Right lobe of liver (tissue), 6 donors: Measurements from ENCODE around the gene CALHM3. TPM values are rescaled to one million over a fixed set of nuclear protein-coding genes. Genes with fewer than 3 reads are reported as not detected.
A peak's percentile ranks its signal among the peaks of the same experiment; 100 is the strongest.
"Not testable (repeated sequence)": the region's sequence is repeated elsewhere in the genome, so short reads cannot be mapped to it uniquely, and the experiment has no call there.

Experiments used
- ATAC-seq, 4 donors: fragments of 200-7000 bp; cut with Tn5 transposase; one replicate each; pipeline ENCODE4 v1.9.1; 2020; ENCODE audit warnings: mild to moderate bottlenecking in 4 of 4, moderate library complexity in 4 of 4
- DNase-seq, 3 donors: peaks; one replicate each; pipeline ENCODE4 v3.0.0-alpha.2; 2020
- H3K27ac ChIP-seq, 3 donors: fragments of 200-600 bp; one replicate each; pipeline ENCODE4 v1.8.0; 2022
- H3K27me3 ChIP-seq, 2 donors: fragments of 200-600 bp; one replicate each; pipeline ENCODE4 v1.8.0; 2022
- H3K36me3 ChIP-seq, 4 donors: fragments of 200-600 bp; sonication (generic) in 1 of 4; one replicate each; pipeline versions ENCODE4 v1.5.1 to v1.8.0; 2017 to 2022; ENCODE audit warnings: control low read depth in 1 of 4
- H3K4me1 ChIP-seq, 4 donors: fragments of 200-600 bp; sonication (generic) in 1 of 4; one replicate each; pipeline versions ENCODE4 v1.5.1 to v1.8.0; 2017 to 2022; ENCODE audit warnings: control low read depth in 1 of 4
- H3K4me3 ChIP-seq, 3 donors: fragments of 200-600 bp; one replicate each; pipeline ENCODE4 v1.8.0; 2022
- H3K9me3 ChIP-seq, 4 donors: fragments of 200-600 bp; sonication (generic) in 1 of 4; one replicate each; pipeline versions ENCODE4 v1.5.1 to v1.8.0; 2017 to 2022; ENCODE audit warnings: control low read depth in 1 of 4
- POLR2A ChIP-seq: fragments of 450-650 bp; IDR thresholded peaks from one replicate; pipeline ENCODE4 v1.6.1; 2017; ENCODE audit warnings: antibody characterized with exemption, mild to moderate bottlenecking
- WGBS: methylation state at CpG from one replicate; pipeline ENCODE4 v1.1.6; 2018; ENCODE audit warnings: low coverage, low lambda C conversion rate; ENCODE audit not compliant: insufficient coverage; ENCODE audit errors: missing lambda C conversion rate; 5-methylcytosine and 5-hydroxymethylcytosine counted together
- intact Hi-C, 2 donors: fragments of 100-400 bp; cut with DNase I; formaldehyde crosslinking; loops; one replicate each; pipeline versions ENCODE4 v1.11.2 to v1.14.1; 2022
- total RNA-seq, 6 experiments: library from RNA; depleted of rRNA in 2 of 6; stranded (reverse); fragments of >200 nt in 2 of 6; fragmentation: NEBNext Ultra II Directional in 3 of 6; extraction: Animal tissue kit (Norgen Biotek cat#: 25700) in 3 of 6; gene quantifications; one replicate each; pipeline versions ENCODE4 v1.1.0 to v1.2.4, GENCODE V29; 2016 to 2023
- TF ChIP-seq, protein P1 (sequence below), 4 donors: fragments of 200-600 bp in 3 of 4; fragments of 450-650 bp in 1 of 4; IDR thresholded peaks; one replicate each; pipeline versions ENCODE4 v1.5.1 to v1.8.0; 2016 to 2022; ENCODE audit warnings: antibody characterized with exemption in 4 of 4, mild to moderate bottlenecking in 2 of 4
- donor health status: DM: no; HTN: yes; CAD: no.
- donor health status: DM: no; HTN: no; CAD: no.
- donor health status: DM: no; HTN: no; CAD: no.
- donor health status: DM: no; HTN: yes; CAD: no.
- donor health status: DM: no; HTN: yes; CAD: no.

The CALHM3 gene
- total RNA-seq, 6 experiments from 2014 or later = not detected

DNA sequence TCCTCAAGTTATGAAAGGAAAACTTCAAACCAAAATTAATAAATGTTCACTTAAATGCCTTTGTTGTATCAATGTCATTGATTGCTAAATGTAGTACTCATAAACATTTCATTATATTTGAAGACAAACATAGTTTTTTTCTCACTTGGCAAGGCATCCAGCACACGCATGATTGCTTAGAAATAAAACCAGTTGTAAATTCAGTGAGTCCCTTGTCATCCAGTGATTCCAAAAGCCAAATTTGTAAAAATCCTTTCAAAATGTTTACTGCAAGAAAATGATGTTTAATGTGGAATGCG lies 8.3 kb upstream of the CALHM3 start:
- no peak for TF ChIP-seq POLR2A
- TF ChIP-seq, protein P1, sequence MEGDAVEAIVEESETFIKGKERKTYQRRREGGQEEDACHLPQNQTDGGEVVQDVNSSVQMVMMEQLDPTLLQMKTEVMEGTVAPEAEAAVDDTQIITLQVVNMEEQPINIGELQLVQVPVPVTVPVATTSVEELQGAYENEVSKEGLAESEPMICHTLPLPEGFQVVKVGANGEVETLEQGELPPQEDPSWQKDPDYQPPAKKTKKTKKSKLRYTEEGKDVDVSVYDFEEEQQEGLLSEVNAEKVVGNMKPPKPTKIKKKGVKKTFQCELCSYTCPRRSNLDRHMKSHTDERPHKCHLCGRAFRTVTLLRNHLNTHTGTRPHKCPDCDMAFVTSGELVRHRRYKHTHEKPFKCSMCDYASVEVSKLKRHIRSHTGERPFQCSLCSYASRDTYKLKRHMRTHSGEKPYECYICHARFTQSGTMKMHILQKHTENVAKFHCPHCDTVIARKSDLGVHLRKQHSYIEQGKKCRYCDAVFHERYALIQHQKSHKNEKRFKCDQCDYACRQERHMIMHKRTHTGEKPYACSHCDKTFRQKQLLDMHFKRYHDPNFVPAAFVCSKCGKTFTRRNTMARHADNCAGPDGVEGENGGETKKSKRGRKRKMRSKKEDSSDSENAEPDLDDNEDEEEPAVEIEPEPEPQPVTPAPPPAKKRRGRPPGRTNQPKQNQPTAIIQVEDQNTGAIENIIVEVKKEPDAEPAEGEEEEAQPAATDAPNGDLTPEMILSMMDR (IDR thresholded peaks at IDR 0.05) = no peak
- 74% methylated on average over 2 of the region's 2 CpGs for WGBS
- DNase-seq = no peak
- intact Hi-C loops = no loop called here
- no peaks in the 10 kb centered on the region for H3K36me3 ChIP-seq
- H3K9me3 ChIP-seq = no peaks in the 10 kb centered on the region
- H3K27me3 ChIP-seq = no peaks in the 10 kb centered on the region
- no peak overlapping the region for H3K27ac ChIP-seq
- ATAC-seq = no peak
- no peaks in the 10 kb centered on the region for H3K4me1 ChIP-seq
- no peak overlapping the region for H3K4me3 ChIP-seq

DNA sequence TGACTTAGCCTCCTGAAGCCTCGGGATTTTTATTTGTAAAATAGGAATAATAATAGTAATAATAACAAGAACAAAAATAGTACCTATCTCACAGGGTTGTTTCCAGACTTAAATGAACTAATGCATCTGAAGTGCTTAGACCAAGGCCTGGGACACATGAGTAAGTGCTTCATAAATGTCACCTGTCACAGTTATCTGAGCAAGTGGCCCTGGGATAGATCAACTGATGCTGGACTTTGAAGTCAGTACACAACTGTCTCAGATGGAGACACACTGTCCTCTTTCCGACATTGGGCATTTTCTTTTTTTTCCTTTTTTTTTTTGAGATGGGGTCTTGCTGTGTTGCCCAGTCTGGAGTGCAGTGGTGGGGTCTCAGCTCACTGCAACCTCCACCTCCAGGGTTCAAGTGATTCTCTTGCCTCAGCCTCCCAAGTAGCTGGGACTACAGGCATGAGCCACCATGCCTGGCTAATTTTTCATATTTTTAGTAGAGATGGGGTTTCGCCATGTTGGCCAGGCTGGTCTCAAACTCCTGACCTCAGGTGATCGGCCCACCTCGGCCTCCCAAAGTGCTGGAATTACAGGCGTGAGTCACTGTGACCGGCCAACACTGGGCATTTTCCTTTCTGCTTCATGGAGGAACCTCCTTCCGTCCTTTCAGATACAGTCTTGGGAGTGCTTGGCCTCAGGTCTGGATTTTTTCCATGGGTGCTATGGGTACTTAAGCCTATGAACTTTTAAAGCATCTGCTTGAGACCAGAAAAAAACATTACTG lies 7.8 kb upstream of the CALHM3 start:
- H3K36me3 ChIP-seq, H3K4me3 ChIP-seq, intact Hi-C loops, H3K27ac ChIP-seq, H3K27me3 ChIP-seq, ATAC-seq, H3K4me1 ChIP-seq, DNase-seq, H3K9me3 ChIP-seq: not testable (repeated sequence)
- 81% methylated on average over 5 of the region's 8 CpGs for WGBS

DNA sequence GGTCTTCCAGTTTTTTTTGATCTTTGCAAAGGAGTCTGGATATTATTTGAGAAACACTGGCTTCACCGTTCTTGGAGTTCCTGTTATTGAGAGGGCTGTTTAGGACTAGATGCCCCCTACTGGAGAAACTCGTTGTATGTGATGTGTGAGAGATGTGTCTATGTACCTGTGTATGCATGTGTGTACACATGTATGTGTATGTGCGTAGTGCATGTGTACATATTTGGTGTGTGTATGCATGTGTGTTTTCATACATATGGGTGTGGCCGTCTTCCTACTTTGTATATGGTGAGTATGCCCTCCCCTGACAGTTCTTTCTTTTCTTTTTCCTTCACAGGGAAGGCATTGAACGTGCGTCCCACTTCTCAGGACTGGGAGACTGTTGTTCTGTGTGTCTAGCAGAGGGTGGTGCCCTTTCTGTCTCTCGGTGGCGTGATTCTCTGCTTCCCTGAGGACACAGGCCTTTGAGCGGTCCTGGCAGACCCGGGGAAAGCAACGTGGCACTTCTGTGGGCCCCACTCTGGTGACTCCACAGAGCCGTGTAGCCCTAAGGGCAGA lies 3.0 kb upstream of the CALHM3 start:
- ATAC-seq (peak; percentile 64 to 82 (median 74)), DNase-seq (no peak)
- TF ChIP-seq, protein P1 (IDR thresholded peaks at IDR 0.05) = peak; percentile 52 to 62 (median 60)
- no peak for TF ChIP-seq POLR2A
- Histone ChIP-seq H3K4me3 (no peak overlapping the region), H3K27me3 (no peaks in the 10 kb centered on the region), H3K4me1 (no peaks in the 10 kb centered on the region), H3K27ac (no peak overlapping the region), H3K36me3 (no peaks in the 10 kb centered on the region), H3K9me3 (no peaks in the 10 kb centered on the region)
- WGBS = 39% methylated on average over 11 of the region's 12 CpGs
- intact Hi-C loops = no loop called here

DNA sequence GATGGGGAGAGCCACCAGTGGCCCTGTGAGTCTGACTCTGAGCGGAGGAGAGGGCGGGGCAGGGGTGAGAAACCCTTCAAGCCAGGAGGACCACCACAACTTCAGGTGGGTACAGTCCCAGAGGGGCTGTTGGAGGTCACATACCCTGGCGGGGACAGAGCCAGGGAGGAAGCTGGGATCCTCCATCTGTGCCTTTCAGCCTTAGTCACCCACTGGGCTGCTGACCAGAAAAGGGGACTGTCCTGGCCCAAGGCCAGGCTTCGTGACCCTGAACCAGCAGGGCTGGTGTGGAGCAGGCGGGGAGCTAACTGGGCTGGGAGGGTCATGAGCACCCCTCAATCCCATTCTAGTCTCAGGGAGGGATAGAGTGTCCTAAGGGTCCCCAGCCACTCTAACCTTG lies 1.5 kb upstream of the CALHM3 start:
- Histone ChIP-seq H3K27ac (no peak overlapping the region), H3K9me3 (no peaks in the 10 kb centered on the region), H3K27me3 (no peaks in the 10 kb centered on the region), H3K4me1 (no peaks in the 10 kb centered on the region), H3K36me3 (no peaks in the 10 kb centered on the region), H3K4me3 (no peak overlapping the region)
- intact Hi-C loops = no loop called here
- DNase-seq (no peak), ATAC-seq (peak in 1 of 4 donors; percentile 25)
- WGBS = 86% methylated on average over 2 of the region's 5 CpGs
- TF ChIP-seq, protein P1 (IDR thresholded peaks at IDR 0.05) = no peak
- no peak for TF ChIP-seq POLR2A

DNA sequence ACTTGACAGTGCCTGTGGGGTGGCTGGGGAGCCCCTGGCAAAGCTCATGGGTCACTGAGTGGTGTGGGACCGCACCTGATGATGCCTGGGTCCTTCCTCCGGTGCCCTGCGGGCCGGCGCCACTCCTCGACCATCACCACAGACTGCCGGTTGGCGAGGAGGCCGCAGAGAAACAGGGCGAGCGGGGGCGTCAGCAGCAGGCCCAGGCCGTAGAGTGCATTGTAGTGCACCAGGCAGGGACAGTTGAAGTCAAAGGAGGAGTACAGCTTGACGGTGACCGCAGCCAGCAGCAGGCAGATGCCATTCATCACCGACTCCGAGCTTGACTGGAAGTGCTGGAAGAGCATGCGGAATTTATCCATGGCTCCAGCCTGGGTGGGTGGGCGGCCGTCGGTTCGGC lies 369 bp downstream of the CALHM3 start:
- ATAC-seq = peak in 1 of 4 donors; percentile 13
- Histone ChIP-seq H3K4me3 (no peak overlapping the region), H3K9me3 (no peaks in the 10 kb centered on the region), H3K36me3 (no peaks in the 10 kb centered on the region), H3K27me3 (no peaks in the 10 kb centered on the region), H3K27ac (no peak overlapping the region), H3K4me1 (no peaks in the 10 kb centered on the region)
- DNase-seq = no peak
- WGBS = 53% methylated on average over 3 of the region's 22 CpGs
- intact Hi-C loops = loop anchor here in 1 of 2 donors (5.0 kb wide), 1 partner anchor 61 kb away; no protein-coding TSS in a partner anchor
- TF ChIP-seq, protein P1 (IDR thresholded peaks at IDR 0.05) = no peak
- TF ChIP-seq POLR2A = no peak
